Measurements from ENCODE around the gene LIPM.

Gene LIPM, protein sequence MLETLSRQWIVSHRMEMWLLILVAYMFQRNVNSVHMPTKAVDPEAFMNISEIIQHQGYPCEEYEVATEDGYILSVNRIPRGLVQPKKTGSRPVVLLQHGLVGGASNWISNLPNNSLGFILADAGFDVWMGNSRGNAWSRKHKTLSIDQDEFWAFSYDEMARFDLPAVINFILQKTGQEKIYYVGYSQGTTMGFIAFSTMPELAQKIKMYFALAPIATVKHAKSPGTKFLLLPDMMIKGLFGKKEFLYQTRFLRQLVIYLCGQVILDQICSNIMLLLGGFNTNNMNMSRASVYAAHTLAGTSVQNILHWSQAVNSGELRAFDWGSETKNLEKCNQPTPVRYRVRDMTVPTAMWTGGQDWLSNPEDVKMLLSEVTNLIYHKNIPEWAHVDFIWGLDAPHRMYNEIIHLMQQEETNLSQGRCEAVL

DNA sequence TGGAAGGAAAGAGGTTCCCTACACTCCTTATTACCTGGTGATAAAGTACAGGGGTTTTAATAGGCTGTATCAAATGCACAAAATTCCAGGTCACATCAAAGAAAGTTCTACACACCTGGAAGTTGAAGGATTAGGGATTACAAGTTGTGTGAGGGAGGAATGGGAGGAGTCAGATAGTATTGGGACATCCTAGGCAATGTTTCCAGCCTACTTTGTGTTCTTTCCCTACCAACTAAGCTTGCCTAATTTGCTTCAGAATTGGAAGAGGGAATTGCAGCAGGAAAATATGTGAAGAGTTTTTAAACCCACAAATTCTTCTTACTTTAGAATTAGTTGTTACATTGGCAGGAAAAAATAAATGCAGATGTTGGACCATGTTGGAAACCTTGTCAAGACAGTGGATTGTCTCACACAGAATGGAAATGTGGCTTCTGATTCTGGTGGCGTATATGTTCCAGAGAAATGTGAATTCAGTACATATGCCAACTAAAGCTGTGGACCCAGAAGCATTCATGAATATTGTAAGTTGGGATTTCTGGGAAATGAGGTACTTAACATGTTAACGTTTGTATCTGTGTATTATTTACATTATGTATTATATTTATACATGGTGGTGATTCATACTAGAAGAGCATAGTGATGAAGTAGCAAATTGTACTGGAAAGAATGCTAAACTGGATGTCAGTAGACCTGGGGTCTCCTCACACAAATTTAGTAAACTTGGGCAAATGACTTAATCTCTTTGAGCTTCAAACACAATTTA is at the start of gene LIPM:
TSS of gene LIPM (plus strand) at position 208 of the 763 bp plus-strand sequence. CDS start at position 375, 167 bp downstream.
- DNase-seq (ENCODE audit: low read depth in 1 of 2, low spot score in 1 of 2): no peak

DNA sequence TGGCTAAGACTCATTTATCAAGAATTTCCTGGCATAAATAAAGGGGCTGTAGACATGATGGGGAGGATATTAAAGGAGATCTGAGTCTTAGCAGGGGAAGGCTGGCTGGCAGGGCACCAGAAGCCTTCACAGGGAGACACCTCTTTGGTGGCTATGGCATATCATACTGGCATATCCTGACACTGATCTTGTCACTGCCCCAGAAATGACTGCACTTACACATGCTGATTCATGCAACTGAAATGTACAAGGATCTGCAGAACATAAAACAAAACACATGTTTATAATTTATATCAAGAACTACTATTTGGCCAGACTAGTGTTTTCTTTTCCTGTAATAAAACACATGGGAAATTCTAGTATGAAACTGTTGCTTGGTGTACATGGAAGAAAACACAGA is 48.2 kb upstream of the LIPM start:
- DNase-seq (ENCODE audit: low read depth in 1 of 2, low spot score in 1 of 2): no peak

DNA sequence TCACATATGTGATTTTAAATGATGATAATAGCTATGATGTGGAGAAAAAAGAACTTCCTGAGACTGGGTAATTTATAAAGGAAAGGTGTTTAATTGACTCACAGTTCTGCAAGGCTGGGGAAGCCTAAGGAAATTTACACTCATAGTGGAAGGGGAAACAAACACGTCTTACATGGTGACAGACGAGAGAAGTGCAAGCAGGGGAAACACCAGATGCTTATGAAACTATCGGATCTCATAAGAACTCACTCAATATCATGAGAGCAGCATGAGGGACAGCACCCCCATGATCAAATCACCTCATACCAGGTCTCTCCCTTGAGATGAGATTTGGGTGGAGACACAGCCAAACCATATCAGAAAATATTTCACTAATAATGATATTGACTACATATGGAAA is 46.8 kb upstream of the LIPM start:
- DNase-seq (ENCODE audit: low read depth in 1 of 2, low spot score in 1 of 2): no peak

DNA sequence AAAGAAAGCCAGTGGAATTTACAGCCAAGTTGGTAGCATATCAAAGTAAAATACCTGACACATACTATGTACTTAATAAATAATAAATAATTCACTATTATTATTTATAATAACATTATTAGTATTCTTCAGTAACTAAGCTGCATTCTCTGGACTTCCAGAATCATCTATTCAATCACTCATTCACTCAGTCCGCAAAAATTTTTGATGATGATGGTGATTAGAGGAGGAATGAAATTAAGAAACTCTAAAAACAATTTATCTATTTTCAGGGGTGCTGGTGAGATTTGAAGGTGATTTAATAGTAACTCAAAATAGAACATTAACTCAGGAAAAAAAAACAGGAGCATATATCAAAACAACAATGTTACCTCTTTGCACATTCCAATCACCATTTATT is 45.9 kb upstream of the LIPM start:
- no peak for DNase-seq (ENCODE audit: low read depth in 1 of 2, low spot score in 1 of 2)

DNA sequence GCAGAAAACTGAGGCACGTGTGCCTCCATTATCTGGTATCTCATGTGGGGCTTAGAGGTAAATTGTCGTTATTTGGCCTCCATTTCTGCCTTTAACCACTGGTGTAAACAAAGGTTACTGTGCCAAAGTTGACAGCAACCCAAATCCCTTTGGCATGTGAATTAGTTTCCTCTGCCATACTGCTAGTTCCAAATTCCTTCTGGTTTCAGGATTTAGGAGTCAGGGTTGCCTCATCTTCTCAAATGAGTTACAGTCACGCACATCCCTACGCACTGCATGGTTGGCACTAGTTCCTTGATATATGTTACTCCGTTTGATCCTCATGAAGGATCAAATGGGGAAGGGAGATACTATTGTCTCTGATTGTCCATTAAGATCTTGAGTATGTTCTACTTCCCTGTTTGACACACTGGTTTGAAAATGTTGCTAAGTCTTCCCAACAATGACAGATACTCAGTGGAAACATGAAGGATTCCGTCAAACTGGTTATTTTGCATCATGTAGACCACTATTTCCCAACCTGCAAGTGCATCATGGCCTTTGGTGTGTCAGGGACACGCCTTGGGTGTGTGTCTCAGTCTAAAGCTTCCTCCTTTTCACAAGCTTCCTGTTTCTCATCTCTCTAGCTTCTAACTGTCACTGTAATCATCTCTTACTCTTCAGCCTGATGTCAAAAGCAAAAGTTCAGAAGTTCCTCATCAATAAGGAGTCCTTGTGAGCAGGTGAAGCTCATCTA is 43.0 kb upstream of the LIPM start, which contains the start of gene LIPN:
TSS of gene LIPN (plus strand) at position 655 of the 736 bp plus-strand sequence. CDS start 1,386 bp downstream, outside the sequence.
- DNase-seq (ENCODE audit: low read depth in 1 of 2, low spot score in 1 of 2): no peak

DNA sequence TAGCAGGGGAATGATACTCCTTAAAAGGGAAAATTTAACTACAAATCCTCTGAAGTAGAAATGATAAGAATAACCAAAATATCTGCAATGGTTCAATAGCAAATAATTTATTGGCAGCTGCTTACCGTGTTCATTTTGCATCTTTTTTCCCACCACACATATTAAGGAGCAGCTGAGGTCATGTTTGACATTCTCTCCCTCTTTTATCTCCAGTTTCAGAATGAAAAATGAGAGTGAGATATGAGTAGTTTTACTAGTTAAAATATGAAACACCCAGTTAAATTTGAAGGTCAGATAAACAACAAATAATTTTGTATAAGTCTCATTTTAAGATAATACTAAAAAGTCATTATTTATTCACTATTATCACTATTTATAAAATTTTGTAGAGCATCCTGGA is 39.6 kb upstream of the LIPM start:
- DNase-seq (ENCODE audit: low read depth in 1 of 2, low spot score in 1 of 2): no peak

DNA sequence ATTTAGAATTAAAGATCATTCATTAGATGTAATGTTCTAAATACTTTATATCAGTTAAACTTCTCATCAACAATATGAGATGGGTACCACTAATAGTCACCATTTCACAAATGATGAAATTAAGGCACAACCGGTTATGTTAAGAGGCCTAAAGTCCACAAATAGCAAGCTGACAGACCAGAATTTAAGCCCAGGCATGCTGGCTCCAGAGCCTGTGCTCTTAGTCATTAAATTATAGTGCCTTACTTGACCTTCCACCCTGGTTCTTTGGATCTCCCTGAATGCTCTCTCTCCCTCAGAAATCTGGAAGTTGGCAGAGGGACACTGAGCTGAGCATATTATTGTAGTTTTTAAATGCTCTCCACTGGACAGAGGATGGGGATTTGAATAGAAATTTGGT is 39.1 kb upstream of the LIPM start:
- no peak for DNase-seq (ENCODE audit: low read depth in 1 of 2, low spot score in 1 of 2)

DNA sequence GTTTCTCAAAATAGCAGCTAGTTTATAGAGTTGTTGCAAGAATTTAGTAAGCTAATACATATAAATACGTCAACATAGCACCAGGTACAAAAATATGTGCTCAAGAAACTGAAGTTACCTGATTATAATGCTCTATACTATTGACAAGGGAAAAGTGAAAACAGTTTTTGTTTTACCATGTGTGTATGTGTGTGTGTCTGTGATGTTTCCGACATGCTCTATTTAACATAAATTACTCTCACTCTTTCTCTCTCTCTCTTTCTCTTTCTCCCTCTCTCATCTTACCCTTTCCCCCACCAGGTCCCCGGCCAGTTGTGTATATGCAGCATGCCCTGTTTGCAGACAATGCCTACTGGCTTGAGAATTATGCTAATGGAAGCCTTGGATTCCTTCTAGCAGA is 38.4 kb upstream of the LIPM start:
- DNase-seq (ENCODE audit: low read depth in 1 of 2, low spot score in 1 of 2): no peak

DNA sequence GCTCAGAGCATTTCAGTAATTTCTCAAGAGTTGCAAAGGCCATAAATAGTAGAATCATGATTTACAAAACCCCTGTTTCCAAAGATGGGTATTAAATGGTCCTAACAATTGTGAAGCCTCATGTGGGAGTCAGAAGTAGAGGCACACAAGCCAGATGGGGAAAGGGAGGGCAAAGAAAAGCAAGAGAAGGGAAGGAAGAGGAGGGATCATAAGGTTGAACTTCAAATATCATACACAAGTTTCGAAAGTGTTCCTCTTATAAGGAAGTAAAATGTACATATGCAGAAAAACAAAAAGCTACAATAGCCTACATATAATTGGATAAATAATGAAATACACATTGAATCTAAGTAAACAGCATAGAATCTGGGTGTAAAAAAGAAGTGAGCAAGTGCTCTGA is 36.7 kb upstream of the LIPM start:
- no peak for DNase-seq (ENCODE audit: low read depth in 1 of 2, low spot score in 1 of 2)

DNA sequence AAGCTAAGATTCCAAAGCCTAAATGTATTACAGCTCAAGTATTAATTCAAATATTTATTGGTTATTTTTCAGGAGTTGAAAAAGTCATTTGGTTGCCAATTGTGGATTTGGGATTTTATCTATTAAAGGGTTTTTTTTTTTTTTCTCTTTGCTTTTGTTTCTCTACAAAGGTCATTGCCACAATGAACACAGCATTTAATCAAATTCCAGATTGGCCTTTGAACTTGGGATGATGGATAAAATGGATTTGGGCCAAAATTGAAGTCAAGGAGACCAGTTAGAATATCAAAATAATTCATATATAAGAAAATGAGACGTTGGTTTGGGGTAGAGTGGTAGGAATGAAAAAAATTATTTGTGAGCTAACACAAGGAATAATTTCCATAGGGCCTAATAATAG is 33.1 kb upstream of the LIPM start:
- no peak for DNase-seq (ENCODE audit: low read depth in 1 of 2, low spot score in 1 of 2)

DNA sequence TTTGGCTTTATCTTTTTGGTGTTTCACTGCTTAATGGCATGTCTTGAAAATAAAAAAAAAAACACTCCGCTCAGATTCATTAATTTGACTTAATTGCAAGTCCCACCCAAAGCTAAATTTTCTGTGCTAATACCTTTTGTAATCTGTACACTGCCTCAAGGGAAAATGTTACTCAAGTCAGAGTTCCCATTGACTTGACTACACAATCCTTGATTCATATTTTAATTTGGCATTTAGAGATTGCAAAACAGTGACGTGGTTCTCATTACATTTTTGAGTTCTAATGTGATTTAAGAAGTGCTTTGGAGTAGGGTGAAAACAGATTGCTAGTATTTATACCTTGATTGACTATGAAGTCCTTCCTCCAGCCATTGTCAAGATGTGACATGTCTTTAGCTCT is 21.3 kb upstream of the LIPM start:
- DNase-seq (ENCODE audit: low read depth in 1 of 2, low spot score in 1 of 2): no peak

DNA sequence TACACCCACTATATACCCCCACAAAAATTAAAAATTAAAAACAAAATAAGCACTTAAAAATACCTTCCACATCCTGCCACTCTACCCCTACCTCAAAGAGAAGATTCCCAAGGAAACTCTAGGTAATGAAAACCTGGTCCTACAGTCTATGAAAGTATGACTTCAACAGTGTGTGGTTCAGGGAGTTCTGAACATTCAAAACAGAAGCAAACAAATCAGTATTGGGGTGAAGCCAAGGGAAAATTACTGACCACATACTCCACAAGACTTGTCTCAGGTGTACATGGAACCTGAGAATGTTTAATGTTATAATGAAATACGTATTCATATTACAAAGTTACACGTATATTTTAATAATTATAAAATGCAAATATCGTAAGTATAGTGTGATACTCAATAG is 20.3 kb upstream of the LIPM start:
- DNase-seq (ENCODE audit: low read depth in 1 of 2, low spot score in 1 of 2): no peak

DNA sequence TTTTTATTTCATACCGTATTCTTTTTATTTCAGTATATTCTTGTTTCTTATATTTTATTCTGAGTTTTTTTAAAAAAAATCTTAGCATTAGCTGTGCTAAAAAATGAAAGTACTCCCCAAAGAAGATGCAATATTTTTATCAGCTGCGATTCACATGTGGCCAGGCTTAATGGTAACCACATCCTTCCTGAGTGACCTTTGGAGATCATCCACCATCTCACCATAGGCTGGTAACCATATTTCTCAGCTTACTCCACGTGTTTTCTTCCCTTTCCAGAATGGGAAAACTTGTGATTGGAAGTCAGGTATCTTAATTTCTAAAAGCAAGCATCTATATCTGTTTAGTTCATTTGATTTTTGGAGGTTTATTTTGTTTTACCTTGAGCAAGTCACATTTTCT is 18.8 kb upstream of the LIPM start:
- no peak for DNase-seq (ENCODE audit: low read depth in 1 of 2, low spot score in 1 of 2)

DNA sequence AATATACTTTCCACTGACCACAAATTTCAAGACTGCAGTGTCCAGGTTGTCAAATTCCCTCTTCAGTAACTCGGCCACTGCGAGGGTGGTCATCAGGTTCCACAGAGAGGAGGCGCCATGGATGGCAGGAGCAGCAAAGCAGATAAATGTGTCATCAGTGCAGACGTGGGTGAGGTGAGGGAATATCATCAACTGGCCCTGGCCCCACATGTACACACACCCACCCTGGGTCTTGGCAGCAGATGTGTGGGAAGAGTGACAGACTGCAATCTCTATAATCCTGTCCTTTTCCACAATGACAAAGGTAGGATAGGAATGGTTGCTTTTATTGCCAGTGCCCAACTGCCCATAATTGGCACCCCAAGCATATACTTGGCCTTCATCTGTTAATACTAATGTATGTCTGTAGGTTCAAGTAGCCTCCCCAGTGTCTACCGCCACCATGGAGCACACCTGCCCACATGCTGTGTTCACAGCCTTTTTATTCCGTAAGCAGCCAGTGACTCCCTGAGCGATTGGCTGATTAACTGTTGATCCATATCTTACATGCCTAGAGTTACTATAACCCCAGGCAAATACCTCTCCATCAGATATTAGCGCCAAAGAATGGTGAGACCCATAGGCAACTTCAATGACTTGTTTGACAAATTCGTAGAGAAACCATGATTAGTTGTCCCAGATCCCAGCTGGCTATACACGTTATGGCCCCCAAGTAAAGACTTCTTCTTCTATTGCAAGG is 16.3 kb upstream of the LIPM start:
- no peak for DNase-seq (ENCODE audit: low read depth in 1 of 2, low spot score in 1 of 2)

DNA sequence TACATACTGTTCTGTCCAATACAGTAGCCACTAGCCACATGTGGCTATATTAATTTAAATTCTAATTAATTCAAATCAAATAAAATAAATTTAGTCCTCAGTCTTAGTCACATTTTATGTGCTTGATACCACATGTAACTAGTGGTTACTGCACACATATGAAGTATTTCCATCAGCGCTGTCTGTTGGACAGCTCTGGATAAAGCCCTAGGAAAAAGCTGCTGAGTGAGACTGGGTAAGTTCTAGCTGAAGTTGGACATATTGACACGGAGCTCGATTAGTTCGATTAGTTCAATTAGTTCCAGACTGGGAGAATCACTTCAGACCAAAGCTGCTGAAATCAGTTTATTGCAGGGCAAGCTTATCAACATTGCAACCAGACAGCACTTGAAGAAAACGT is 15.1 kb upstream of the LIPM start:
- no peak for DNase-seq (ENCODE audit: low read depth in 1 of 2, low spot score in 1 of 2)

DNA sequence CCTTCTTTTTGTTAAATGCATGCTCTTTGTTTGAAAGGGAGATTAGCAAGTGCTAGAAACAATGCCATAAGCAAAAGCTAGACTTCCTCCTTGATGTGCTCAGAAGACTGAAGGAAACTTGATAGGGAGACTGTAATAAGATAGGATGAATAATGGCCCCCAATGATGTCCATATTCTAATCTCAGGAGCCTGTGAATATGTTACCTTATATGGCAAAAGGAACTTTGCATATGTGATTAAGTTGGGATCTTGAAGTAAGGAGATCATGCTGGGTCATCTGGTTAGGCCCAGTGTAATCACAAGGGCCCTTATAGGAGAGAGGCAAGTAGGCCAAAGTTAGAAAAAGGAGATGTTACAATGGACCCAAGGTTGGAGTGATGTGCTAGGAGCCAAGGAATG is 13.6 kb upstream of the LIPM start:
- no peak for DNase-seq (ENCODE audit: low read depth in 1 of 2, low spot score in 1 of 2)

DNA sequence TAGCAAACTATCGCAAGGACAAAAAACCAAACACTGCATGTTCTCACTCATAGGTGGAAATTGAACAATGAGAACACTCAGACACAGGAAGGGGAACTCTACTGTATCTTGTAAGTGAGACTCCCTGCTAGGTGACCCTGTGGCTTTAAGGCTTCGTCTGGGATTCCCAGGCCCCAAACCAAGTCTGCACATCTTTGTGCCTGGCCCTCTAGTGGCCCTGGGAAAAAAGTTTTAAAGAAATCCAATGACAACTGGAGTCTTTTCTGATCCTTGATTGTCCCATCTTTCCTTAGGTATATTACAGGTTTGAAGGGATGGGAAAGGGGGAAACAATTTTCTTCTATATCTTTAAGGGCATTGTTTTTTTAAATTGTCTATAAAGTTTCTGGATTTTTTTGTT is 10.6 kb upstream of the LIPM start:
- DNase-seq (ENCODE audit: low read depth in 1 of 2, low spot score in 1 of 2): no peak

DNA sequence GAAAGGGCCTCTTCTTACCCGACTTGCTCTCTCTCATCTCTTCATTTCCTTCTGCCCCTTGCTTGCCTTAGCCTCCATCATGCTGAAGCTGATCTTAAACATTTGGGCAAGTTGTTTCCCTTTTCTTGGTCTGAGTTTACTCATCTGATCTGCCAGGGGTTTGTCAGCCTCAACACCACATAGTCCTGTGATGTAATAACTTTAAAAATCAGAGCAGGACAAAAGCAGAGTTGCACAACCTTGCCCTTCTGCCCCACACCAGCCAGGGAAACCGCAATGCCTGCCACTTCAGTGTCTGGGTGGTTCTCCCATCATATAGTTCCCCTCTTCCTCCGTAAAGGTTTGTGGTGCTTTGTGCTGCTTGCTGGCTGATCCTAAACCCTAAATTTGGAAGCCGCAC is 9.9 kb upstream of the LIPM start:
- no peak for DNase-seq (ENCODE audit: low read depth in 1 of 2, low spot score in 1 of 2)

DNA sequence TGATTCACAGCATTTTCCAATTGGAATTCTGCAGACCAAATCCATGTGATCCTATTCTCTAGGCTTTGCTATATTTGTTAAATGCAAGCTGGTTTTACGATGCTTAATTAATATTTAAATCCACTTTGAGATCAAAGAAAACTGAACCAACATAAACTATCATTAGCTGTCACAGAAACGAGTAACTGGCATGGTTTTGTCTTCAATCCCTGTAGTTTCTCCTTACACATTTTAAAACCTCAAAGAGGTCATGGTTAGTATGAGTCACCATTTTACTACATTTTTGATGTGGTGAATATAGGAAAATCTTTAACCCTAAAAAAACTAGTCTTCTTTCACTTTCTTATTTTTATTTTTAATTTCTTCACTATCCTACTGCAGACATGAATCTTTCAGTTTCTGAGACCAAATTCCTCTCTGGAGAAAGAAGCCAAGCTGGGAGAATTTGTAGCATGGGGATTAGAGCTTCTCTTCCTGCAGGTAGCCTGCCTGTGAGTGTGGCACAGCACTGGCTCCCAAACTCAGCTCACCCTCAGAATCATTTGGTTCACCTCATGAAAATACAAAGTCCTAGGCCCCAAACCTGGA is 8.7 kb upstream of the LIPM start:
- DNase-seq (ENCODE audit: low read depth in 1 of 2, low spot score in 1 of 2): no peak

DNA sequence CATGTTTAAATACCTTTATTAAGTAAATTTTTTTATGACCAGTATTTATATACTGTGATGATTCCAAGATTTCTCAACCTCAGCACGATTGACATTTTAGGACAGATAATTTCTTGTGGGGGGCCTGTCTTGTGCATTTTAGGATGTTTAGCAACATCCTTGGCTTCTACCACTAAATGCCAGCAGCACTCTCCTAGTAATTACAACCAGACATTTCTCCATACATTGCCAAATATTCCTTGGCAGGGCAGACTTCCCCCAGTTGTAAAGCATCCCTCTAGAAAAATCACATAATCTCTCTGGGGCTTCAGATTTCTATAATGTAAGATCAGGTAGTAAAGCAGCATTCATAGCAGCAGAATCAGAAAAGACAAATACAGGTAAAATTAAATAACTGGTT is 7.8 kb upstream of the LIPM start:
- no peak for DNase-seq (ENCODE audit: low read depth in 1 of 2, low spot score in 1 of 2)

Measured in stimulated activated CD4-positive, alpha-beta T cell treated with anti-CD3 and anti-CD28 coated beads, Interleukin-15, amount 100 ng/mL, for 1 hour (primary cell).